HG02763 (cell line): ENCODE results near the gene AKAP12.

ENCODE experiments used
- ATAC-seq: cut with Tn5 transposase; IDR thresholded peaks from one replicate; pipeline ENCODE4 v1.9.1; 2021; ENCODE audit warnings: mild to moderate bottlenecking, moderate library complexity; ENCODE audit not compliant: unreplicated experiment

Gene AKAP12

GRCh38 chr6:151402228-151402627, 162.5 kb downstream of the AKAP12 start:
- no peak for ATAC-seq

- no peak for ATAC-seq
Measured at GRCh38 chr6:151403919-151404308, 164.1 kb downstream of the AKAP12 start.
